Measurements from ENCODE around the gene ZNF507. TPM values are rescaled to one million over a fixed set of nuclear protein-coding genes. Genes with fewer than 3 reads are reported as not detected.

The ZNF507 gene
- 10 to 100 TPM; 10.2 to 23.2 (median 15.1) TPM for total RNA-seq
- polyA plus RNA-seq = 10 to 100 TPM in 1 of 3 donors, 1 to 10 TPM in 2; 4.3 to 11.1 (median 8.4) TPM
- long read RNA-seq, donor 1, full-length matches to known transcripts = 3 of 3 reads
- long read RNA-seq, donor 1, partial matches to known transcripts = 0 of 3 reads
- long read RNA-seq, donor 1, other reads (novel, unspliced or antisense) = 0 of 3 reads
- long read RNA-seq, donor 2, partial matches to known transcripts = 0 of 1 reads
- long read RNA-seq, donor 2, other reads (novel, unspliced or antisense) = 0 of 1 reads
- long read RNA-seq, donor 3 = 0 reads
- long read RNA-seq, donor 4, full-length matches to known transcripts = 1 of 5 reads
- long read RNA-seq, donor 4, partial matches to known transcripts = 3 of 5 reads
- long read RNA-seq, donor 4, other reads (novel, unspliced or antisense) = 1 of 5 reads
- long read RNA-seq, donor 5, partial matches to known transcripts = 0 of 3 reads
- long read RNA-seq, donor 5, other reads (novel, unspliced or antisense) = 2 of 3 reads
- long read RNA-seq, donor 6, partial matches to known transcripts = 2 of 2 reads
- long read RNA-seq, donor 6, other reads (novel, unspliced or antisense) = 0 of 2 reads
- long read RNA-seq, donor 7 = 0 reads
- long read RNA-seq, donor 8 = 0 reads
- long read RNA-seq, donor 9, partial matches to known transcripts = 0 of 1 reads
- long read RNA-seq, donor 9, other reads (novel, unspliced or antisense) = 0 of 1 reads
- long read RNA-seq, donor 10 = 0 reads

- Histone ChIP-seq H3K4me3 (peak within 1 kb of the TSS; percentile 64 to 76 (median 69)), H3K36me3 (replicated peaks in 1 of 2) (peaks cover 0 to 5% of the 10 kb centered on the region in 2 donors), H3K27me3 (no peaks in the 10 kb centered on the region), H3K27ac (peak within 1 kb of the TSS; percentile 22 to 83 (median 64)), H3K4me1 (replicated peaks in 1 of 2) (peaks cover 12 to 23% of the 10 kb centered on the region in 2 donors), H3K9me3 (replicated peaks in 1 of 3) (no peaks in the 10 kb centered on the region)
- DNase-seq = peak; percentile 74 to 90 (median 81)
- intact Hi-C loops (cut with DNase I) = no loop called here
- WGBS, 4 donors = 3 to 8% (median 4%) methylated on average over 37 to 72 of the region's 72 CpGs
- TF ChIP-seq, protein P1, sequence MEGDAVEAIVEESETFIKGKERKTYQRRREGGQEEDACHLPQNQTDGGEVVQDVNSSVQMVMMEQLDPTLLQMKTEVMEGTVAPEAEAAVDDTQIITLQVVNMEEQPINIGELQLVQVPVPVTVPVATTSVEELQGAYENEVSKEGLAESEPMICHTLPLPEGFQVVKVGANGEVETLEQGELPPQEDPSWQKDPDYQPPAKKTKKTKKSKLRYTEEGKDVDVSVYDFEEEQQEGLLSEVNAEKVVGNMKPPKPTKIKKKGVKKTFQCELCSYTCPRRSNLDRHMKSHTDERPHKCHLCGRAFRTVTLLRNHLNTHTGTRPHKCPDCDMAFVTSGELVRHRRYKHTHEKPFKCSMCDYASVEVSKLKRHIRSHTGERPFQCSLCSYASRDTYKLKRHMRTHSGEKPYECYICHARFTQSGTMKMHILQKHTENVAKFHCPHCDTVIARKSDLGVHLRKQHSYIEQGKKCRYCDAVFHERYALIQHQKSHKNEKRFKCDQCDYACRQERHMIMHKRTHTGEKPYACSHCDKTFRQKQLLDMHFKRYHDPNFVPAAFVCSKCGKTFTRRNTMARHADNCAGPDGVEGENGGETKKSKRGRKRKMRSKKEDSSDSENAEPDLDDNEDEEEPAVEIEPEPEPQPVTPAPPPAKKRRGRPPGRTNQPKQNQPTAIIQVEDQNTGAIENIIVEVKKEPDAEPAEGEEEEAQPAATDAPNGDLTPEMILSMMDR (IDR thresholded peaks at IDR 0.05) = no peak
- TF ChIP-seq POLR2A (IDR thresholded peaks at IDR 0.05) = no peak
Measured at GRCh38 chr19:32345261-32346207, at the start of gene ZNF507. TSS of gene ZNF507 (plus strand) at chr19:32345610. CDS start at chr19:32352831, 7,221 bp downstream.

DNA sequence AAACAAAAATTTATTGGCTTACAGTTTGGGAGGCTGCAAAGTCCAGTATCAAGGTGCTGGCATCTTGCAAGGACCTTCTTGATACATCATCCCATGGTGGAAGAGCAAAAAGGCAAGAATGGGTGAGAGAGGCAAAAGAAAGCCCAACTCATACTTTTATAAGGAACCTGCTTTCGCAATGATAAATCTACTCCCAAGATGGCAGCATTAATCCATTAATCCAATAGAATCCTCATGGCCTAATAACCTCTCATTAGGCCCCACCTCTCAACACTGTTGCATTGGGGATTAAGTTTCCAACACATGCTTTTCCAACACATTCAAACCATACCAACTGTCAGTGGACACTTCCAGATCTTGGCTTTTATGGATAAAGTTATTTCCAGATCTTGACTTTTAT lies 48.7 kb upstream of the ZNF507 start:
- H3K36me3 ChIP-seq (replicated peaks in 1 of 2) = no peaks in the 10 kb centered on the region
- H3K9me3 ChIP-seq (replicated peaks in 1 of 3) = peaks cover 0 to 6% (median 0%) of the 10 kb centered on the region in 3 donors
- no peak overlapping the region for H3K27ac ChIP-seq
- TF ChIP-seq POLR2A (IDR thresholded peaks at IDR 0.05) = no peak
- TF ChIP-seq, protein P1 (IDR thresholded peaks at IDR 0.05) = no peak
- no peaks in the 10 kb centered on the region for H3K27me3 ChIP-seq
- no peak overlapping the region for H3K4me3 ChIP-seq
- 94 to 100% (median 98%) methylated on average over 1 of the region's 1 CpG for WGBS, 4 donors
- no peak for DNase-seq
- H3K4me1 ChIP-seq (replicated peaks in 1 of 2) = no peaks in the 10 kb centered on the region
- intact Hi-C loops (cut with DNase I) = no loop called here

GRCh38 chr19:32302778-32303177 lies 42.6 kb upstream of the ZNF507 start:
- intact Hi-C loops (cut with DNase I) = no loop called here
- H3K4me1 ChIP-seq (replicated peaks in 1 of 2) = no peaks in the 10 kb centered on the region
- H3K27ac ChIP-seq = no peak overlapping the region
- TF ChIP-seq, protein P1 (IDR thresholded peaks at IDR 0.05) = no peak
- TF ChIP-seq POLR2A (IDR thresholded peaks at IDR 0.05) = no peak
- H3K4me3 ChIP-seq = no peak overlapping the region
- no peak for DNase-seq
- no peaks in the 10 kb centered on the region for H3K36me3 ChIP-seq (replicated peaks in 1 of 2)
- no peaks in the 10 kb centered on the region for H3K27me3 ChIP-seq
- peaks cover 0 to 6% (median 0%) of the 10 kb centered on the region in 3 donors for H3K9me3 ChIP-seq (replicated peaks in 1 of 3)
